PFSK-1 (cell line): ENCODE results near the gene STK32B.

Experiments used
- POLR2AphosphoS5 ChIP-seq: IDR thresholded peaks from 2 replicates; pipeline ENCODE4 v1.6.1; 2012; ENCODE audit warnings: low read depth, mild to moderate bottlenecking, control low read depth, low read length, moderate library complexity
- SIN3A ChIP-seq: IDR thresholded peaks from 2 replicates; pipeline ENCODE4 v1.6.1; 2012; ENCODE audit warnings: mild to moderate bottlenecking, low read length, moderate library complexity, borderline replicate concordance; ENCODE audit not compliant: insufficient read depth
- TAF1 ChIP-seq: IDR thresholded peaks from 2 replicates; pipeline ENCODE4 v1.6.1; 2012; ENCODE audit warnings: low read length, control low read depth, borderline replicate concordance; ENCODE audit not compliant: insufficient read depth
- TF ChIP-seq, protein P1 (sequence below), 2 experiments: IDR thresholded peaks; 2 replicates each; pipeline versions ENCODE4 v1.6.1 to v1.8.0; 2011 to 2012; ENCODE audit warnings: low read depth in 2 of 2, low read length in 2 of 2, control low read depth in 1 of 2, inconsistent platforms in 1 of 2, mild to moderate bottlenecking in 1 of 2, moderate library complexity in 1 of 2; ENCODE audit not compliant: insufficient read depth in 1 of 2

DNA sequence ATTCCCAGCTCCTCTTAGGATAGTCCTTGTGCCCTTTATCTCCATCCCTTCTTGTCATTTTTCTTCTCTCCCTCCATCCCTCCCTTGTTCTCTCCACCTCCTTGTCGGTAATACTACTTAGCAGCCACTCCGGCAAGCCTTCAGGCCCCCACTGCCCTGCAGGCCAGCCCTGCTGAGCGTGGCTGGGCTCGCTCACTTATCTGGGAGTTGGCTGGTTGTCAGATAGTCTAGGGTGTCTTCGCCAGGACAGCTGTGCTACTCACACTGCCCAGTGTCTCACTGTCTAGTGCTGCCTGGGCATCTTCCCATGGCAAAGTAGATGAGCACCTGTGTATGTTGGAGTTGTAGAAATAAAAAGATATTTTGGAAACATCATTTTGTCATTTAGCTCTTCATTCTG, 75.0 kb downstream of the STK32B start:
- TF ChIP-seq, protein P1, sequence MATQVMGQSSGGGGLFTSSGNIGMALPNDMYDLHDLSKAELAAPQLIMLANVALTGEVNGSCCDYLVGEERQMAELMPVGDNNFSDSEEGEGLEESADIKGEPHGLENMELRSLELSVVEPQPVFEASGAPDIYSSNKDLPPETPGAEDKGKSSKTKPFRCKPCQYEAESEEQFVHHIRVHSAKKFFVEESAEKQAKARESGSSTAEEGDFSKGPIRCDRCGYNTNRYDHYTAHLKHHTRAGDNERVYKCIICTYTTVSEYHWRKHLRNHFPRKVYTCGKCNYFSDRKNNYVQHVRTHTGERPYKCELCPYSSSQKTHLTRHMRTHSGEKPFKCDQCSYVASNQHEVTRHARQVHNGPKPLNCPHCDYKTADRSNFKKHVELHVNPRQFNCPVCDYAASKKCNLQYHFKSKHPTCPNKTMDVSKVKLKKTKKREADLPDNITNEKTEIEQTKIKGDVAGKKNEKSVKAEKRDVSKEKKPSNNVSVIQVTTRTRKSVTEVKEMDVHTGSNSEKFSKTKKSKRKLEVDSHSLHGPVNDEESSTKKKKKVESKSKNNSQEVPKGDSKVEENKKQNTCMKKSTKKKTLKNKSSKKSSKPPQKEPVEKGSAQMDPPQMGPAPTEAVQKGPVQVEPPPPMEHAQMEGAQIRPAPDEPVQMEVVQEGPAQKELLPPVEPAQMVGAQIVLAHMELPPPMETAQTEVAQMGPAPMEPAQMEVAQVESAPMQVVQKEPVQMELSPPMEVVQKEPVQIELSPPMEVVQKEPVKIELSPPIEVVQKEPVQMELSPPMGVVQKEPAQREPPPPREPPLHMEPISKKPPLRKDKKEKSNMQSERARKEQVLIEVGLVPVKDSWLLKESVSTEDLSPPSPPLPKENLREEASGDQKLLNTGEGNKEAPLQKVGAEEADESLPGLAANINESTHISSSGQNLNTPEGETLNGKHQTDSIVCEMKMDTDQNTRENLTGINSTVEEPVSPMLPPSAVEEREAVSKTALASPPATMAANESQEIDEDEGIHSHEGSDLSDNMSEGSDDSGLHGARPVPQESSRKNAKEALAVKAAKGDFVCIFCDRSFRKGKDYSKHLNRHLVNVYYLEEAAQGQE (IDR thresholded peaks at IDR 0.05; ENCODE audit: insufficient read depth in 1 of 2, low read depth in 2 of 2, low read length in 2 of 2) = no peak
- TF ChIP-seq POLR2AphosphoS5 (no peak), TAF1 (no peak), SIN3A (no peak)
